GM21526 (cell line): Measurements from ENCODE around the gene ZC3H12A.

Experiments used
- ATAC-seq: cut with Tn5 transposase; IDR thresholded peaks from one replicate; pipeline ENCODE4 v1.9.1; 2021; ENCODE audit warnings: moderate library complexity; ENCODE audit not compliant: unreplicated experiment, low FRiP score

Gene ZC3H12A

GRCh38 chr1:37453647-37454046, 20.7 kb upstream of the ZC3H12A start:
- no peak for ATAC-seq

- no peak for ATAC-seq
Measured at GRCh38 chr1:37455516-37455915, 18.9 kb upstream of the ZC3H12A start.

GRCh38 chr1:37456614-37457013, 17.8 kb upstream of the ZC3H12A start:
- ATAC-seq: no peak

- ATAC-seq: no peak
Measured at GRCh38 chr1:37458551-37458950, 15.8 kb upstream of the ZC3H12A start.

- no peak for ATAC-seq
Measured at GRCh38 chr1:37461698-37462436, 12.5 kb upstream of the ZC3H12A start.

- ATAC-seq: no peak
Measured at GRCh38 chr1:37464443-37464842, 9.9 kb upstream of the ZC3H12A start.

GRCh38 chr1:37465593-37466517, 8.5 kb upstream of the ZC3H12A start:
- no peak for ATAC-seq

- ATAC-seq: no peak
Measured at GRCh38 chr1:37468037-37468436, 6.3 kb upstream of the ZC3H12A start.

- ATAC-seq: no peak
Measured at GRCh38 chr1:37469386-37469785, 5.0 kb upstream of the ZC3H12A start.

- ATAC-seq: no peak
Measured at GRCh38 chr1:37471345-37472231, 2.8 kb upstream of the ZC3H12A start.

- no peak for ATAC-seq
Measured at GRCh38 chr1:37472281-37472680, 2.1 kb upstream of the ZC3H12A start.

- no peak for ATAC-seq
Measured at GRCh38 chr1:37472994-37473393, 1.4 kb upstream of the ZC3H12A start.

- ATAC-seq: no peak
Measured at GRCh38 chr1:37473431-37474045, 842 bp upstream of the ZC3H12A start.

GRCh38 chr1:37474697-37475379, 458 bp downstream of the ZC3H12A start:
- ATAC-seq: no peak

- ATAC-seq: no peak
Measured at GRCh38 chr1:37475380-37476086, 1.2 kb downstream of the ZC3H12A start.

GRCh38 chr1:37476087-37476452, 1.7 kb downstream of the ZC3H12A start:
- ATAC-seq: no peak

- no peak for ATAC-seq
Measured at GRCh38 chr1:37476460-37477197, 2.2 kb downstream of the ZC3H12A start.

GRCh38 chr1:37477198-37477931, 3.0 kb downstream of the ZC3H12A start:
- no peak for ATAC-seq
